ENCODE measurements around the gene MICALL2. TPM values are rescaled to one million over a fixed set of nuclear protein-coding genes. Genes with fewer than 3 reads are reported as not detected.

MICALL2 gene
- total and polyA plus RNA-seq, 4 donors, result 2.9 to 16.3 (median 7.6) TPM

DNA sequence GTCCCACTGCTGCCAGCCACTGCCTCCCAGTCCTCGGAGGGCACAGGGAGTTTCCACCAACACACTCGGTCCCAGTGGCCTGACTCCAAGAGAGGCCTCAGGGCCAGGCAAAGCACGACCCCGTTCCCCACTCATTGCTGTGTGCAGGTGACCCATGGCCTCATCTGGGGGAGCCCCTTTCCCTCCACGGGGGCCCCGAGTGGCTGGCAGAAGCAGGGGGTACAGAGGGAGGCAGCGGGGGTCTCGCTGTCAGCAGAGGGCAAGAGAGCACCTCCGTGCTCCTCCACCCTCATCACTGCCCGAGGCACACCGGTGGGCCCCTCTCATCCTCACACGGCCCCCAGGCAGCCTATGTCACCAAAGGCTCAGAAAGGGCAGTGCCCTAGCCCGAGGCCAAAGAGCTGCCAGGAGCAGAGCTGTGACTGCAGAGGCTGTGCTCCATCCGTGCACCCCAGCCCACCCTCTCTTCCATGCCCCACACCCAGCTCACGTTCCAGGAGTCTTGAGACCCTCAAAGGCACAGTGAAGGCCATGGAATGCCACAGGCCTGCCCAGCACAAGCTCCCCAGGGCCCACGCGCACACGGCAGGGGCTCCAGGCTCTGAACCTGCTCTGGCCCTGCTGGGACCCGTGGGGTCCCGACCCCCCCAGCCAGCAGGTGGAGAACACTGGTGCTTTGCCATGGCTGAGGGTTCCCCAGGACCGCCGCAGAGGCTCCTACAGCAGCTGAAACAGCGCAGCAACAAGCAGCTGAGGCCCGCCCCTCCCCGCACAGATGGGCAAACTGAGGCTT lies 25.9 kb downstream of the MICALL2 start:
- 75% methylated on average over 25 of the region's 25 CpGs for WGBS

More for the DNA sequence above, 25.9 kb downstream of the MICALL2 start:
- Histone ChIP-seq H3K4me1 (ENCODE audit: control insufficient read depth in 4 of 4, insufficient read depth in 4 of 4, low read length in 3 of 4) (peaks cover 0 to 2% (median 0%) of the 10 kb centered on the region in 4 donors), H3K27me3 (ENCODE audit: control insufficient read depth in 4 of 4, insufficient read depth in 4 of 4, low read length in 3 of 4) (no peaks in the 10 kb centered on the region), H3K4me3 (ENCODE audit: low read depth in 1 of 3, low read length in 3 of 3) (no peak overlapping the region), H3K9ac (ENCODE audit: low read depth in 1 of 2, low read length in 2 of 2) (no peak overlapping the region), H3K9me3 (ENCODE audit: control insufficient read depth in 4 of 4, low read length in 3 of 4) (no peaks in the 10 kb centered on the region), H3K27ac (ENCODE audit: low read depth in 1 of 2, low read length in 2 of 2) (no peak overlapping the region), H3K36me3 (ENCODE audit: control insufficient read depth in 4 of 4, insufficient read depth in 3 of 4, low read depth in 1 of 4, low read length in 3 of 4) (peaks cover 0 to 4% (median 0%) of the 10 kb centered on the region in 4 donors)
- no peak for DNase-seq (ENCODE audit: low spot score)
- TF ChIP-seq NR2F2 (IDR thresholded peaks at IDR 0.05) (no peak), EGR1 (IDR thresholded peaks at IDR 0.05; ENCODE audit: low read depth in 2 of 2) (no peak), YY1 (IDR thresholded peaks at IDR 0.05) (no peak), FOXA1 (IDR thresholded peaks at IDR 0.05) (no peak), JUND (IDR thresholded peaks at IDR 0.05) (no peak), RAD21 (IDR thresholded peaks at IDR 0.05) (no peak), RXRA (IDR thresholded peaks at IDR 0.05) (no peak), FOXA2 (IDR thresholded peaks at IDR 0.05) (no peak), SP1 (IDR thresholded peaks at IDR 0.05) (no peak), GABPA (IDR thresholded peaks at IDR 0.05 in 1 of 2, conservative IDR thresholded peaks at IDR 0.05 in 1 of 2) (no peak), HNF4A (conservative IDR thresholded peaks at IDR 0.05) (no peak), TAF1 (conservative IDR thresholded peaks at IDR 0.05) (no peak), HNF4G (IDR thresholded peaks at IDR 0.05) (no peak)
- TF ChIP-seq, protein P1, sequence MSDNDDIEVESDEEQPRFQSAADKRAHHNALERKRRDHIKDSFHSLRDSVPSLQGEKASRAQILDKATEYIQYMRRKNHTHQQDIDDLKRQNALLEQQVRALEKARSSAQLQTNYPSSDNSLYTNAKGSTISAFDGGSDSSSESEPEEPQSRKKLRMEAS (IDR thresholded peaks at IDR 0.05), result no peak
- TF ChIP-seq, protein P2, sequence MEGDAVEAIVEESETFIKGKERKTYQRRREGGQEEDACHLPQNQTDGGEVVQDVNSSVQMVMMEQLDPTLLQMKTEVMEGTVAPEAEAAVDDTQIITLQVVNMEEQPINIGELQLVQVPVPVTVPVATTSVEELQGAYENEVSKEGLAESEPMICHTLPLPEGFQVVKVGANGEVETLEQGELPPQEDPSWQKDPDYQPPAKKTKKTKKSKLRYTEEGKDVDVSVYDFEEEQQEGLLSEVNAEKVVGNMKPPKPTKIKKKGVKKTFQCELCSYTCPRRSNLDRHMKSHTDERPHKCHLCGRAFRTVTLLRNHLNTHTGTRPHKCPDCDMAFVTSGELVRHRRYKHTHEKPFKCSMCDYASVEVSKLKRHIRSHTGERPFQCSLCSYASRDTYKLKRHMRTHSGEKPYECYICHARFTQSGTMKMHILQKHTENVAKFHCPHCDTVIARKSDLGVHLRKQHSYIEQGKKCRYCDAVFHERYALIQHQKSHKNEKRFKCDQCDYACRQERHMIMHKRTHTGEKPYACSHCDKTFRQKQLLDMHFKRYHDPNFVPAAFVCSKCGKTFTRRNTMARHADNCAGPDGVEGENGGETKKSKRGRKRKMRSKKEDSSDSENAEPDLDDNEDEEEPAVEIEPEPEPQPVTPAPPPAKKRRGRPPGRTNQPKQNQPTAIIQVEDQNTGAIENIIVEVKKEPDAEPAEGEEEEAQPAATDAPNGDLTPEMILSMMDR (IDR thresholded peaks at IDR 0.05; ENCODE audit: low read depth, low read length, missing input control), result no peak
- TF ChIP-seq, protein P3, sequence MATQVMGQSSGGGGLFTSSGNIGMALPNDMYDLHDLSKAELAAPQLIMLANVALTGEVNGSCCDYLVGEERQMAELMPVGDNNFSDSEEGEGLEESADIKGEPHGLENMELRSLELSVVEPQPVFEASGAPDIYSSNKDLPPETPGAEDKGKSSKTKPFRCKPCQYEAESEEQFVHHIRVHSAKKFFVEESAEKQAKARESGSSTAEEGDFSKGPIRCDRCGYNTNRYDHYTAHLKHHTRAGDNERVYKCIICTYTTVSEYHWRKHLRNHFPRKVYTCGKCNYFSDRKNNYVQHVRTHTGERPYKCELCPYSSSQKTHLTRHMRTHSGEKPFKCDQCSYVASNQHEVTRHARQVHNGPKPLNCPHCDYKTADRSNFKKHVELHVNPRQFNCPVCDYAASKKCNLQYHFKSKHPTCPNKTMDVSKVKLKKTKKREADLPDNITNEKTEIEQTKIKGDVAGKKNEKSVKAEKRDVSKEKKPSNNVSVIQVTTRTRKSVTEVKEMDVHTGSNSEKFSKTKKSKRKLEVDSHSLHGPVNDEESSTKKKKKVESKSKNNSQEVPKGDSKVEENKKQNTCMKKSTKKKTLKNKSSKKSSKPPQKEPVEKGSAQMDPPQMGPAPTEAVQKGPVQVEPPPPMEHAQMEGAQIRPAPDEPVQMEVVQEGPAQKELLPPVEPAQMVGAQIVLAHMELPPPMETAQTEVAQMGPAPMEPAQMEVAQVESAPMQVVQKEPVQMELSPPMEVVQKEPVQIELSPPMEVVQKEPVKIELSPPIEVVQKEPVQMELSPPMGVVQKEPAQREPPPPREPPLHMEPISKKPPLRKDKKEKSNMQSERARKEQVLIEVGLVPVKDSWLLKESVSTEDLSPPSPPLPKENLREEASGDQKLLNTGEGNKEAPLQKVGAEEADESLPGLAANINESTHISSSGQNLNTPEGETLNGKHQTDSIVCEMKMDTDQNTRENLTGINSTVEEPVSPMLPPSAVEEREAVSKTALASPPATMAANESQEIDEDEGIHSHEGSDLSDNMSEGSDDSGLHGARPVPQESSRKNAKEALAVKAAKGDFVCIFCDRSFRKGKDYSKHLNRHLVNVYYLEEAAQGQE (IDR thresholded peaks at IDR 0.05), result no peak
- TF ChIP-seq, protein P4, sequence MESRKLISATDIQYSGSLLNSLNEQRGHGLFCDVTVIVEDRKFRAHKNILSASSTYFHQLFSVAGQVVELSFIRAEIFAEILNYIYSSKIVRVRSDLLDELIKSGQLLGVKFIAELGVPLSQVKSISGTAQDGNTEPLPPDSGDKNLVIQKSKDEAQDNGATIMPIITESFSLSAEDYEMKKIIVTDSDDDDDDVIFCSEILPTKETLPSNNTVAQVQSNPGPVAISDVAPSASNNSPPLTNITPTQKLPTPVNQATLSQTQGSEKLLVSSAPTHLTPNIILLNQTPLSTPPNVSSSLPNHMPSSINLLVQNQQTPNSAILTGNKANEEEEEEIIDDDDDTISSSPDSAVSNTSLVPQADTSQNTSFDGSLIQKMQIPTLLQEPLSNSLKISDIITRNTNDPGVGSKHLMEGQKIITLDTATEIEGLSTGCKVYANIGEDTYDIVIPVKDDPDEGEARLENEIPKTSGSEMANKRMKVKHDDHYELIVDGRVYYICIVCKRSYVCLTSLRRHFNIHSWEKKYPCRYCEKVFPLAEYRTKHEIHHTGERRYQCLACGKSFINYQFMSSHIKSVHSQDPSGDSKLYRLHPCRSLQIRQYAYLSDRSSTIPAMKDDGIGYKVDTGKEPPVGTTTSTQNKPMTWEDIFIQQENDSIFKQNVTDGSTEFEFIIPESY (IDR thresholded peaks at IDR 0.05), result no peak
- TF ChIP-seq, protein P5, sequence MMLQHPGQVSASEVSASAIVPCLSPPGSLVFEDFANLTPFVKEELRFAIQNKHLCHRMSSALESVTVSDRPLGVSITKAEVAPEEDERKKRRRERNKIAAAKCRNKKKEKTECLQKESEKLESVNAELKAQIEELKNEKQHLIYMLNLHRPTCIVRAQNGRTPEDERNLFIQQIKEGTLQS (IDR thresholded peaks at IDR 0.05), result no peak

Data from liver (tissue), 9 donors.